ENCODE data around the gene ZNF101.
A peak's percentile ranks its signal among the peaks of the same experiment; 100 is the strongest.

ZNF101 gene

DNA sequence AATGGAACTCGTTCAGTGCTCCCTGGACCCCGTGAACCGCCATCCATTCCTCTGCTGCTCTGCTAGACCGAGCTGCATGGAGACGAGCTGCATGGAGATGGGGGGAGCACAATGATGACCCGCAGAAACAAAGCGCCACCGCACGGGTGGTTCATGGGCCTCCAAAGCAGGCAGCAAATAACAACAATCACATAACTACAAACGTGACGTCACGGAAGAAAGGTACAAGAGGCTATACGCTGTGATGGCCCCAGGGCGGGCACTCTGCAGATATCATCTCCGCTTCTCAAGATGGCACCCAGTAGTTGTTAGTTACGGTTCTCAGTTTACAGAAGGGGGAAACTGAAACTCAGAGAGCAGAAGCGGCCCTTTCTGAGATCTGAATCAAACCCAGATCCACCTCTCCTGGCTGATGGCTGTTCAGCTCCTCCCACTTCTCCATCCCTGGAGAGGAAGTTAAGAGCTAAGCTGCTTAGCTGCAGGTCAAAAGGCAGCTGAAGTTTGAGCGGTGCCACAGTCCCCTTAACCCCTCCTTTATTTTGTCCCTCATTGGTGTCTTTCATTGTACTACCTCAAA is 6.9 kb upstream of the ZNF101 start:
- H3K27ac ChIP-seq (replicated peaks) = peak overlapping the region; percentile 91
- TF ChIP-seq, protein P1, sequence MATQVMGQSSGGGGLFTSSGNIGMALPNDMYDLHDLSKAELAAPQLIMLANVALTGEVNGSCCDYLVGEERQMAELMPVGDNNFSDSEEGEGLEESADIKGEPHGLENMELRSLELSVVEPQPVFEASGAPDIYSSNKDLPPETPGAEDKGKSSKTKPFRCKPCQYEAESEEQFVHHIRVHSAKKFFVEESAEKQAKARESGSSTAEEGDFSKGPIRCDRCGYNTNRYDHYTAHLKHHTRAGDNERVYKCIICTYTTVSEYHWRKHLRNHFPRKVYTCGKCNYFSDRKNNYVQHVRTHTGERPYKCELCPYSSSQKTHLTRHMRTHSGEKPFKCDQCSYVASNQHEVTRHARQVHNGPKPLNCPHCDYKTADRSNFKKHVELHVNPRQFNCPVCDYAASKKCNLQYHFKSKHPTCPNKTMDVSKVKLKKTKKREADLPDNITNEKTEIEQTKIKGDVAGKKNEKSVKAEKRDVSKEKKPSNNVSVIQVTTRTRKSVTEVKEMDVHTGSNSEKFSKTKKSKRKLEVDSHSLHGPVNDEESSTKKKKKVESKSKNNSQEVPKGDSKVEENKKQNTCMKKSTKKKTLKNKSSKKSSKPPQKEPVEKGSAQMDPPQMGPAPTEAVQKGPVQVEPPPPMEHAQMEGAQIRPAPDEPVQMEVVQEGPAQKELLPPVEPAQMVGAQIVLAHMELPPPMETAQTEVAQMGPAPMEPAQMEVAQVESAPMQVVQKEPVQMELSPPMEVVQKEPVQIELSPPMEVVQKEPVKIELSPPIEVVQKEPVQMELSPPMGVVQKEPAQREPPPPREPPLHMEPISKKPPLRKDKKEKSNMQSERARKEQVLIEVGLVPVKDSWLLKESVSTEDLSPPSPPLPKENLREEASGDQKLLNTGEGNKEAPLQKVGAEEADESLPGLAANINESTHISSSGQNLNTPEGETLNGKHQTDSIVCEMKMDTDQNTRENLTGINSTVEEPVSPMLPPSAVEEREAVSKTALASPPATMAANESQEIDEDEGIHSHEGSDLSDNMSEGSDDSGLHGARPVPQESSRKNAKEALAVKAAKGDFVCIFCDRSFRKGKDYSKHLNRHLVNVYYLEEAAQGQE (IDR thresholded peaks at IDR 0.05; ENCODE audit: insufficient replicate concordance, low read depth) = no peak
- TF ChIP-seq POLR2AphosphoS5 (IDR thresholded peaks at IDR 0.05; ENCODE audit: low read depth) (no peak), SPI1 (IDR thresholded peaks at IDR 0.05; ENCODE audit: borderline replicate concordance, low read depth) (peak; percentile 91), GABPA (IDR thresholded peaks at IDR 0.05; ENCODE audit: low read depth) (no peak)
- TF ChIP-seq, protein P2, sequence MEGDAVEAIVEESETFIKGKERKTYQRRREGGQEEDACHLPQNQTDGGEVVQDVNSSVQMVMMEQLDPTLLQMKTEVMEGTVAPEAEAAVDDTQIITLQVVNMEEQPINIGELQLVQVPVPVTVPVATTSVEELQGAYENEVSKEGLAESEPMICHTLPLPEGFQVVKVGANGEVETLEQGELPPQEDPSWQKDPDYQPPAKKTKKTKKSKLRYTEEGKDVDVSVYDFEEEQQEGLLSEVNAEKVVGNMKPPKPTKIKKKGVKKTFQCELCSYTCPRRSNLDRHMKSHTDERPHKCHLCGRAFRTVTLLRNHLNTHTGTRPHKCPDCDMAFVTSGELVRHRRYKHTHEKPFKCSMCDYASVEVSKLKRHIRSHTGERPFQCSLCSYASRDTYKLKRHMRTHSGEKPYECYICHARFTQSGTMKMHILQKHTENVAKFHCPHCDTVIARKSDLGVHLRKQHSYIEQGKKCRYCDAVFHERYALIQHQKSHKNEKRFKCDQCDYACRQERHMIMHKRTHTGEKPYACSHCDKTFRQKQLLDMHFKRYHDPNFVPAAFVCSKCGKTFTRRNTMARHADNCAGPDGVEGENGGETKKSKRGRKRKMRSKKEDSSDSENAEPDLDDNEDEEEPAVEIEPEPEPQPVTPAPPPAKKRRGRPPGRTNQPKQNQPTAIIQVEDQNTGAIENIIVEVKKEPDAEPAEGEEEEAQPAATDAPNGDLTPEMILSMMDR (IDR thresholded peaks at IDR 0.05; ENCODE audit: insufficient read depth, low read length) = no peak
- DNase-seq (ENCODE audit: low read depth in 1 of 2, low spot score in 1 of 2) = peak; percentile 87 to 88
- H3K27me3 ChIP-seq (ENCODE audit: insufficient read depth, poor library complexity, severe bottlenecking) = no peaks in the 10 kb centered on the region
- H3K4me3 ChIP-seq (replicated peaks; ENCODE audit: insufficient read depth, low read length) = peak overlapping the region; percentile 34

DNA sequence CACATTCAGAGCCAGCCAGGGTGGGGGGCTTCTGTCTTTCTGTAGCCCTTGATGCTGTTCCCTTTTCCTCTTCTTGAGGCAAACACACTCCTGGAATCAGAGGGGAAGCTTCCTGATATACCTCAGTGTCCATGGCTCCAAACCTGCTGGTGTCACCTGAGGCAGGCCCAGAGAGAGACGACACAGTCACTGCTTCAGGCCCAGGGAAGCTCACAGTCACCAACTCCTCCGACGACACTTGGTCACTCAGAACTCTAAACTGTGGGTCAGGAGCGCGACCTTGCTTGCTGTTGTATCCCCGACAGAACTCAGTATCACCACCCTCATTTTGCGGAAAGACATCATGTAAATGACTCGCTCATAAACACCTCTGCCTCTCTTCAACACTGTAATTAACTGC is 6.3 kb upstream of the ZNF101 start:
- Histone ChIP-seq H3K27ac (replicated peaks) (peak overlapping the region; percentile 91), H3K27me3 (ENCODE audit: insufficient read depth, poor library complexity, severe bottlenecking) (no peaks in the 10 kb centered on the region), H3K4me3 (replicated peaks; ENCODE audit: insufficient read depth, low read length) (peak overlapping the region; percentile 71)
- TF ChIP-seq POLR2AphosphoS5 (IDR thresholded peaks at IDR 0.05; ENCODE audit: low read depth) = no peak
- TF ChIP-seq, protein P2 (IDR thresholded peaks at IDR 0.05; ENCODE audit: insufficient read depth, low read length) = no peak
- no peak for TF ChIP-seq SPI1 (IDR thresholded peaks at IDR 0.05; ENCODE audit: borderline replicate concordance, low read depth)
- TF ChIP-seq GABPA (IDR thresholded peaks at IDR 0.05; ENCODE audit: low read depth) = no peak
- TF ChIP-seq, protein P1 (IDR thresholded peaks at IDR 0.05; ENCODE audit: insufficient replicate concordance, low read depth) = no peak
- DNase-seq (ENCODE audit: low read depth in 1 of 2, low spot score in 1 of 2) = no peak

DNA sequence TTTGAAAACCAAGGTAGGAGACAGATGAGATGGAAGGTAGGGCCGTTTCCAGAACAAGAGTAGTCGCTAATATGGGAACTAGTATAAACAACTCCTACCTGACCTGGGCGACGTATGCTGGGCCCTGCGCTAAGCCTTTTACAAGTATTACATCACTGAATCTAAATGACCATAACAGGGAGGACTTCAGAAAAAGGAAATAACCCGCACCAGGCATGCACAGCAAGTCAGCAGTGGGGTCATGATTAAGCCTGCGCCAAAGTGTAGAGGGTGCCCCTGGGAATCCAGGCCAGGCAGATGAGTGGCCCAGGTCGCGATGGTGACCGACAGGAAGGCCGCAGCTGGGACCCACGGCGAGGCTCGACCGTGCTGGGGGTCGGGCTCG is 5.8 kb upstream of the ZNF101 start:
- peak in 1 of 2 experiments; percentile 58 for DNase-seq (ENCODE audit: low read depth in 1 of 2, low spot score in 1 of 2)

More for the DNA sequence above, 5.8 kb upstream of the ZNF101 start:
- Histone ChIP-seq H3K27me3 (ENCODE audit: insufficient read depth, poor library complexity, severe bottlenecking) (no peaks in the 10 kb centered on the region), H3K4me3 (replicated peaks; ENCODE audit: insufficient read depth, low read length) (peak overlapping the region; percentile 71), H3K27ac (replicated peaks) (peak overlapping the region; percentile 91)
- TF ChIP-seq, protein P1 (IDR thresholded peaks at IDR 0.05; ENCODE audit: insufficient replicate concordance, low read depth) = no peak
- TF ChIP-seq POLR2AphosphoS5 (IDR thresholded peaks at IDR 0.05; ENCODE audit: low read depth) = no peak
- TF ChIP-seq SPI1 (IDR thresholded peaks at IDR 0.05; ENCODE audit: borderline replicate concordance, low read depth) = no peak
- no peak for TF ChIP-seq GABPA (IDR thresholded peaks at IDR 0.05; ENCODE audit: low read depth)
- TF ChIP-seq, protein P2 (IDR thresholded peaks at IDR 0.05; ENCODE audit: insufficient read depth, low read length) = no peak

Data from HL-60 (cell line).